PC-9 (cell line): ENCODE measurements around the gene ARHGEF3. TPM values are rescaled to one million over a fixed set of nuclear protein-coding genes. Genes with fewer than 3 reads are reported as not detected.

Experiments
- BruUV-seq: library from RNA; stranded (reverse); fragments of 400-500 nt; replicated peaks from 2 replicates; lab custom pipeline; 2021; lab: Mats Ljungman, UMichigan
- CTCF ChIA-PET: fragments of 300-600 bp; sonication (Branson Sonifier 250); formaldehyde crosslinking; loops from one replicate; lab custom pipeline; 2022; ENCODE audit warnings: antibody characterized with exemption; lab: Charles Lee
- POLR2A ChIA-PET: fragments of 300-600 bp; sonication (Branson Sonifier 250); formaldehyde crosslinking; loops from one replicate; lab custom pipeline; 2022; ENCODE audit warnings: antibody characterized with exemption; ENCODE audit not compliant: unreplicated experiment; lab: Charles Lee
- DNase-seq, 2 experiments: peaks; one replicate each; pipeline versions ENCODE4 v3.0.0 to v3.0.0-alpha.2; 2015 to 2022; ENCODE audit warnings: mixed read lengths in 1 of 2
- H2AFZ ChIP-seq: fragments of 200-600 bp; sonication (generic); 2 replicates; pipeline ENCODE4 v1.8.1; 2017; ENCODE audit warnings: antibody characterized with exemption
- H3F3A ChIP-seq: fragments of 200-600 bp; sonication (generic); 2 replicates; pipeline ENCODE4 v1.8.1; 2017; ENCODE audit warnings: antibody characterized with exemption, mild to moderate bottlenecking, low read depth; ENCODE audit not compliant: insufficient read depth
- H3K27ac ChIP-seq: fragments of 200-600 bp; sonication (generic); 2 replicates; pipeline ENCODE4 v1.6.1; 2016; ENCODE audit warnings: mixed run types
- H3K27me3 ChIP-seq: fragments of 200-600 bp; sonication (generic); 2 replicates; pipeline ENCODE4 v1.6.1; 2016; ENCODE audit warnings: low read depth, mixed run types; ENCODE audit not compliant: insufficient read depth
- H3K36me3 ChIP-seq: fragments of 200-600 bp; sonication (generic); 2 replicates; pipeline ENCODE4 v1.6.1; 2016; ENCODE audit warnings: low read depth, mixed run types
- H3K4me1 ChIP-seq: fragments of 200-600 bp; sonication (generic); replicated peaks from 2 replicates; pipeline ENCODE4 v1.6.1; 2016; ENCODE audit warnings: mixed run types; ENCODE audit not compliant: insufficient read depth
- H3K4me2 ChIP-seq: fragments of 200-600 bp; sonication (generic); 2 replicates; pipeline ENCODE4 v1.6.1; 2017; ENCODE audit warnings: mixed run types
- H3K4me3 ChIP-seq: fragments of 200-600 bp; sonication (generic); 2 replicates; pipeline ENCODE4 v1.6.1; 2016; ENCODE audit warnings: mixed run types
- H3K79me2 ChIP-seq: fragments of 200-600 bp; sonication (generic); 2 replicates; pipeline ENCODE4 v1.6.1; 2017; ENCODE audit warnings: low read depth, mixed run types
- H3K9me2 ChIP-seq: fragments of 200-600 bp; sonication (generic); 2 replicates; pipeline ENCODE4 v1.8.1; 2017; ENCODE audit warnings: mild to moderate bottlenecking; ENCODE audit not compliant: insufficient read depth
- H3K9me3 ChIP-seq: fragments of 200-600 bp; sonication (generic); 2 replicates; pipeline ENCODE4 v1.8.1; 2016; ENCODE audit warnings: low read depth; ENCODE audit not compliant: insufficient read depth
- H4K20me1 ChIP-seq: fragments of 200-600 bp; sonication (generic); 2 replicates; pipeline ENCODE4 v1.8.1; 2017; ENCODE audit not compliant: insufficient read depth
- CTCF ChIP-seq: fragments of 200-600 bp; sonication (generic); conservative IDR thresholded peaks from 2 replicates; pipeline ENCODE4 v1.6.1; 2017; ENCODE audit warnings: mixed run types, antibody characterized with exemption, mild to moderate bottlenecking, moderate library complexity
- EZH2 ChIP-seq: fragments of 200-600 bp; sonication (generic); IDR thresholded peaks from 2 replicates; pipeline ENCODE4 v1.8.0; 2017; ENCODE audit warnings: antibody characterized with exemption, low read depth
- intact Hi-C: fragments of 100-400 bp; cut with micrococcal nuclease; formaldehyde crosslinking; loops from one replicate; pipeline ENCODE4 v1.10.0; 2022; ENCODE audit not compliant: unreplicated experiment
- total RNA-seq: library from RNA; stranded (reverse); gene quantifications from 2 replicates; pipeline ENCODE4 v1.2.3, GENCODE V29; 2021

The ARHGEF3 gene
- total RNA-seq, 1 experiment from 2014 or later = 49.2 TPM

GRCh38 chr3:56778893-56779292 lies 22.9 kb downstream of the ARHGEF3 start:
- H3K4me1 ChIP-seq = peaks cover 7% of the 10 kb centered on the region
- intact Hi-C loops = no loop called here
- CTCF ChIA-PET = no interaction called here
- H2AFZ ChIP-seq = no peak overlapping the region
- H3K4me2 ChIP-seq = no peak overlapping the region
- 0 out of 2 replicates have a peak, but pooled peaks cover 2% of the 10 kb centered on the region for H4K20me1 ChIP-seq
- H3K4me3 ChIP-seq = no peak overlapping the region
- no peaks in the 10 kb centered on the region for H3K9me2 ChIP-seq
- no peaks in the 10 kb centered on the region for H3K79me2 ChIP-seq
- POLR2A ChIA-PET = no interaction called here
- H3K36me3 ChIP-seq = no peaks in the 10 kb centered on the region
- no peak for DNase-seq
- no peak overlapping the region for H3K27ac ChIP-seq
- no TSS peak for BruUV-seq
- H3K27me3 ChIP-seq = no peaks in the 10 kb centered on the region
- no peaks in the 10 kb centered on the region; the same call in 1 of the 2 replicates for H3F3A ChIP-seq
- TF ChIP-seq CTCF = no peak
- H3K9me3 ChIP-seq = no peaks in the 10 kb centered on the region

DNA sequence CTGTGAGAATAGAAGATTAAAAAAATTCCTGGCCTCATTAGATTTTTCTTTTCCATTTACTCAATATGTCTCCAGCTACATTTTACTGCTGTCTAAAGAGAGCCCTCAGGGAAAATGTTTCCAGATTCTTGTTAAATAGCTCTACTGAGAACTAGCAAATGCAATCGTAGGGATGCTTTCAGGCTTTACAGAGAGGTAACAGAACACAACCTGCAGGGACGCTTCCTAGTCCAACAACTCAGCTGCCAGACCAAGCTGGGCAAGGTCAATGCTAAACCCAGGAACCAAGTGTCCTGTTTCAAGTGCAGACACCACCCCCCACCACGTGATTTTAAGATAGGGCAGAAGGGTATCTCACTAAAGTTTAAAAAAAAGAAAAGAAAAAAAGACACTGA lies 25.2 kb downstream of the ARHGEF3 start:
- H3K36me3 ChIP-seq = no peaks in the 10 kb centered on the region
- ChIA-PET CTCF (no interaction called here), POLR2A (no interaction called here)
- no peak for TF ChIP-seq CTCF
- TF ChIP-seq EZH2 = no peak
- no peak overlapping the region for H2AFZ ChIP-seq
- 0 out of 2 replicates have a peak, but pooled peaks cover 2% of the 10 kb centered on the region for H4K20me1 ChIP-seq
- H3K4me1 ChIP-seq = no peaks in the 10 kb centered on the region
- H3K27me3 ChIP-seq = no peaks in the 10 kb centered on the region
- no peaks in the 10 kb centered on the region; the same call in 1 of the 2 replicates for H3F3A ChIP-seq
- H3K4me3 ChIP-seq = no peak overlapping the region
- no peaks in the 10 kb centered on the region for H3K9me3 ChIP-seq
- no TSS peak for BruUV-seq
- intact Hi-C loops = no loop called here
- no peaks in the 10 kb centered on the region for H3K9me2 ChIP-seq
- H3K4me2 ChIP-seq = no peak overlapping the region
- no peak for DNase-seq
- H3K27ac ChIP-seq = no peak overlapping the region
- no peaks in the 10 kb centered on the region for H3K79me2 ChIP-seq

DNA sequence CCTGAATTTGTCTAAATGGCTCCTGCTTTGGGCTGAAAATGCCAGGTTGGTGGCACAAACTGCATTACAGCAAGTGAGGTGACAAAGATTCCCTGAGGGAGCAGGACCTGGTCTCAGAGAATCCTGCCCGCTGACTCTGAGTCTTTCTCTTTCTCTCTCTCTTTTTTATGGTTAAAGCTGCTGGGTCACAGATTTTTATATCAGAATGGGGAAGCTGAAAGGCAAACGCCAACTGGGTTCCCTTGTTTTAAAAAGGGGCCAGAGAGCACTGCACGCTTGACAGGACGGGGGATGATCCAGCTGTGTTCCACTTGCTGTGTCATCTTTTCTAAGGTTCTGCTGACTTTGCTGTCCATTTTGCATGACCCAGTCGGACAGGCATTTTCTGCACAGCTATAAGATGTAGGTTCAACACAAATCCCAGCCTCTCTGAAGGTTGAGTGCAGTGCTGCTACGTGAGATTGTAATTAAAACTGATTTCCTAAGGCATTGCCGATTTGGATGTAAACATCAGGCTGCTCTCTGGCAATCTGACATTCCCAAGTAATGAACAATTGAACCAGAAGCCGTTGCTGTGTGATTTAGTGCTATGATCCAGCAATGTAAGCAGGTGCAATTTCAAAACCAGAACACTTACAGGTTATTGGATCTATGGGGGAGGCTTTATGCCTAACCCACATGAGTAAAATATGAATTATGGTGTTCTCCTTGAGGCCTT lies 25.8 kb downstream of the ARHGEF3 start:
- no peak for DNase-seq
- no peaks in the 10 kb centered on the region for H3K36me3 ChIP-seq
- no peaks in the 10 kb centered on the region for H3K27me3 ChIP-seq
- 0 out of 2 replicates have a peak, but pooled peaks cover 2% of the 10 kb centered on the region for H4K20me1 ChIP-seq
- no peak for TF ChIP-seq EZH2
- BruUV-seq = no TSS peak
- no peaks in the 10 kb centered on the region for H3K9me3 ChIP-seq
- no peak overlapping the region for H3K27ac ChIP-seq
- ChIA-PET POLR2A (no interaction called here), CTCF (no interaction called here)
- no peaks in the 10 kb centered on the region for H3K9me2 ChIP-seq
- no peaks in the 10 kb centered on the region for H3K4me1 ChIP-seq
- H3K79me2 ChIP-seq = no peaks in the 10 kb centered on the region
- H3F3A ChIP-seq = no peaks in the 10 kb centered on the region; the same call in 1 of the 2 replicates
- no peak overlapping the region for H2AFZ ChIP-seq
- no peak overlapping the region for H3K4me3 ChIP-seq
- H3K4me2 ChIP-seq = no peak overlapping the region
- intact Hi-C loops = no loop called here
